Measurements from ENCODE around the gene SH3RF2. TPM values are rescaled to one million over a fixed set of nuclear protein-coding genes. Genes with fewer than 3 reads are reported as not detected.

The SH3RF2 gene
- total RNA-seq, 1 donor, result 2.2 TPM

GRCh38 chr5:146016764-146017484, 80.5 kb downstream of the SH3RF2 start:
- no peak for TF ChIP-seq CTCF (IDR thresholded peaks at IDR 0.05; ENCODE audit: insufficient read depth, low read depth, low read length)
- DNase-seq (ENCODE audit: low read depth), result no peak
- H3K4me3 ChIP-seq (ENCODE audit: low read depth, low read length), result no peak overlapping the region

- TF ChIP-seq CTCF (IDR thresholded peaks at IDR 0.05; ENCODE audit: insufficient read depth, low read depth, low read length), result no peak
- DNase-seq (ENCODE audit: low read depth), result no peak
- H3K4me3 ChIP-seq (ENCODE audit: low read depth, low read length), result no peak overlapping the region
These were observed 82.4 kb downstream of the SH3RF2 start for GRCh38 chr5:146018514-146019375.

- no peak for DNase-seq (ENCODE audit: low read depth)
- no peak for TF ChIP-seq CTCF (IDR thresholded peaks at IDR 0.05; ENCODE audit: insufficient read depth, low read depth, low read length)
- no peak overlapping the region for H3K4me3 ChIP-seq (ENCODE audit: low read depth, low read length)
These were observed 83.7 kb downstream of the SH3RF2 start for GRCh38 chr5:146020100-146020499.

GRCh38 chr5:146024034-146024433, 87.7 kb downstream of the SH3RF2 start:
- no peak overlapping the region for H3K4me3 ChIP-seq (ENCODE audit: low read depth, low read length)
- no peak for DNase-seq (ENCODE audit: low read depth)
- no peak for TF ChIP-seq CTCF (IDR thresholded peaks at IDR 0.05; ENCODE audit: insufficient read depth, low read depth, low read length)

- TF ChIP-seq CTCF (IDR thresholded peaks at IDR 0.05; ENCODE audit: insufficient read depth, low read depth, low read length), result no peak
- H3K4me3 ChIP-seq (ENCODE audit: low read depth, low read length), result no peak overlapping the region
- DNase-seq (ENCODE audit: low read depth), result no peak
These were observed 88.8 kb downstream of the SH3RF2 start for GRCh38 chr5:146025114-146025680.

- no peak for DNase-seq (ENCODE audit: low read depth)
- no peak overlapping the region for H3K4me3 ChIP-seq (ENCODE audit: low read depth, low read length)
- TF ChIP-seq CTCF (IDR thresholded peaks at IDR 0.05; ENCODE audit: insufficient read depth, low read depth, low read length), result no peak
These were observed 89.3 kb downstream of the SH3RF2 start for GRCh38 chr5:146025681-146026080.
